Neural cell (in vitro differentiated cells): Measurements from ENCODE around the gene CAPN2. TPM values are rescaled to one million over a fixed set of nuclear protein-coding genes. Genes with fewer than 3 reads are reported as not detected.

ENCODE experiments used
- H2AFZ ChIP-seq: fragments of 200-600, 300-800 bp; sonication (generic), shearing (Covaris generic); 2 replicates; pipeline ENCODE4 v1.6.0; 2014; ENCODE audit warnings: low read depth, mild to moderate bottlenecking, antibody characterized with exemption, low read length, moderate library complexity
- H3F3A ChIP-seq: fragments of 200-600 bp; shearing (Covaris generic); 2 replicates; pipeline ENCODE4 v1.6.1; 2016; ENCODE audit warnings: mild to moderate bottlenecking, moderate library complexity, mixed read lengths, antibody characterized with exemption, low read length; ENCODE audit not compliant: insufficient read depth, poor library complexity, severe bottlenecking
- H3K27ac ChIP-seq: fragments of 200-600, 300-800 bp; sonication (generic), shearing (Covaris generic); 2 replicates; pipeline ENCODE4 v1.5.1; 2014; ENCODE audit warnings: mild to moderate bottlenecking, low read length, moderate library complexity
- H3K27me3 ChIP-seq: fragments of 300-800, 200-600 bp; sonication (generic), shearing (Covaris generic); 2 replicates; pipeline ENCODE4 v1.6.0; 2014; ENCODE audit warnings: mild to moderate bottlenecking, low read depth, low read length, moderate library complexity; ENCODE audit not compliant: insufficient read depth
- H3K36me3 ChIP-seq: fragments of 300-800, 200-600 bp; sonication (generic), shearing (Covaris generic); 2 replicates; pipeline ENCODE4 v1.5.1; 2014; ENCODE audit warnings: mild to moderate bottlenecking, antibody characterized with exemption, low read length, moderate library complexity; ENCODE audit not compliant: insufficient read depth
- H3K4me2 ChIP-seq: fragments of 300-800, 200-600 bp; sonication (generic), shearing (Covaris generic); 2 replicates; pipeline ENCODE4 v1.6.0; 2014; ENCODE audit warnings: mild to moderate bottlenecking, low read length
- H3K4me3 ChIP-seq: fragments of 300-800, 200-600 bp; sonication (generic), shearing (Covaris generic); 2 replicates; pipeline ENCODE4 v1.5.1; 2014; ENCODE audit warnings: mild to moderate bottlenecking, low read length, moderate library complexity
- H3K79me2 ChIP-seq: fragments of 200-600 bp; shearing (Covaris generic); replicated peaks from 2 replicates; pipeline ENCODE4 v1.6.0; 2014; ENCODE audit warnings: mild to moderate bottlenecking, low read length, moderate library complexity; ENCODE audit not compliant: insufficient read depth
- H3K9ac ChIP-seq: fragments of 300-800, 200-600 bp; sonication (generic), shearing (Covaris generic); 2 replicates; pipeline ENCODE4 v1.6.1; 2016; ENCODE audit warnings: mild to moderate bottlenecking, low read length, mixed read lengths
- H3K9me2 ChIP-seq: fragments of 200-600 bp; shearing (Covaris generic); 2 replicates; pipeline ENCODE4 v1.6.1; 2016; ENCODE audit warnings: mild to moderate bottlenecking, low read length, mixed read lengths; ENCODE audit not compliant: insufficient read depth
- H3K9me3 ChIP-seq: fragments of 200-600, 300-800 bp; sonication (generic), shearing (Covaris generic); 2 replicates; pipeline ENCODE4 v1.6.1; 2016; ENCODE audit warnings: mild to moderate bottlenecking, mixed run types, low read length, moderate library complexity, mixed read lengths
- H4K20me1 ChIP-seq: fragments of 200-600 bp; shearing (Covaris generic); 2 replicates; pipeline ENCODE4 v1.6.1; 2016; ENCODE audit warnings: mild to moderate bottlenecking, mixed run types; ENCODE audit not compliant: insufficient read depth
- EP300 ChIP-seq: fragments of 450-650 bp; conservative IDR thresholded peaks from 2 replicates; pipeline ENCODE4 v1.6.1; 2014; ENCODE audit warnings: antibody characterized with exemption, mild to moderate bottlenecking, moderate library complexity; ENCODE audit not compliant: poor library complexity, severe bottlenecking
- EZH2 ChIP-seq: fragments of 200-600, 300-800 bp; shearing (Covaris generic), sonication (generic); IDR thresholded peaks from 2 replicates; pipeline ENCODE4 v1.6.1; 2014; ENCODE audit warnings: antibody characterized with exemption, low read length, borderline replicate concordance, mild to moderate bottlenecking; ENCODE audit not compliant: insufficient read depth, poor library complexity, severe bottlenecking
- MXI1 ChIP-seq: fragments of 450-650 bp; conservative IDR thresholded peaks from 2 replicates; pipeline ENCODE4 v1.6.1; 2014; ENCODE audit warnings: antibody characterized with exemption, mild to moderate bottlenecking; ENCODE audit not compliant: poor library complexity, severe bottlenecking
- POLR2AphosphoS5 ChIP-seq: IDR thresholded peaks from 2 replicates; pipeline ENCODE4 v1.6.1; 2012
- RAD21 ChIP-seq: fragments of 450-650 bp; conservative IDR thresholded peaks from 2 replicates; pipeline ENCODE4 v1.6.1; 2014; ENCODE audit warnings: antibody characterized with exemption, mild to moderate bottlenecking, moderate library complexity
- SMC3 ChIP-seq: fragments of 450-650 bp; conservative IDR thresholded peaks from 2 replicates; pipeline ENCODE4 v1.6.1; 2014; ENCODE audit warnings: antibody characterized with exemption, mild to moderate bottlenecking, moderate library complexity; ENCODE audit not compliant: poor library complexity
- TAF1 ChIP-seq: IDR thresholded peaks from 2 replicates; pipeline ENCODE4 v1.6.1; 2012; ENCODE audit warnings: low read depth
- polyA plus RNA-seq: library from polyadenylated mRNA; depleted of rRNA; stranded (reverse); fragments of >200 nt; gene quantifications from 2 replicates; pipeline ENCODE4 v1.2.3, GENCODE V29; 2014
- TF ChIP-seq, protein P1 (sequence below): fragments of 450-650 bp; IDR thresholded peaks from 2 replicates; pipeline ENCODE4 v1.5.1; 2014; ENCODE audit warnings: antibody characterized with exemption, mild to moderate bottlenecking, moderate library complexity; ENCODE audit not compliant: poor library complexity, severe bottlenecking
- TF ChIP-seq, protein P2 (sequence below): IDR thresholded peaks from 2 replicates; pipeline ENCODE4 v1.6.1; 2012; ENCODE audit warnings: borderline replicate concordance

Gene CAPN2
- polyA plus RNA-seq, 1 donor from 2014 or later: 58.8 TPM

DNA sequence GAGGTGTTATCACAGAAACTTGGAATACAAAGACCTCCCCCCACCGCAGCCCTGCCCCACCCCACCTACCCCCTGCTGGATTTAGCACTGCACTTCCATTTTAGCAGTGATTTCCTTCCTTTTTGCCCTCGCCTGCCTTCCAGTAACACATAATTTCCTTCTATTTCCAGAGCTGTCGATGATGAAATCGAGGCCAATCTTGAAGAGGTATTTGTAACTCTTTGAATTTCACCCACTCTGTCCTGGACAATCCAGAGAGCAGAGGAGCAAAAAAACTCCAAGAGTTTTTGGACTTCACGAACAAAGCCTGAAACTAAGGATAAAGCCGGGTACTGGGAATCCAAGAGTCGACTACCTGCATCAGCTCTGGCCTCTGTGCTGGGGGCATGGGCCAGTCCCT, 49.1 kb downstream of the CAPN2 start:
- no peaks in the 10 kb centered on the region for H3K9me2 ChIP-seq

DNA sequence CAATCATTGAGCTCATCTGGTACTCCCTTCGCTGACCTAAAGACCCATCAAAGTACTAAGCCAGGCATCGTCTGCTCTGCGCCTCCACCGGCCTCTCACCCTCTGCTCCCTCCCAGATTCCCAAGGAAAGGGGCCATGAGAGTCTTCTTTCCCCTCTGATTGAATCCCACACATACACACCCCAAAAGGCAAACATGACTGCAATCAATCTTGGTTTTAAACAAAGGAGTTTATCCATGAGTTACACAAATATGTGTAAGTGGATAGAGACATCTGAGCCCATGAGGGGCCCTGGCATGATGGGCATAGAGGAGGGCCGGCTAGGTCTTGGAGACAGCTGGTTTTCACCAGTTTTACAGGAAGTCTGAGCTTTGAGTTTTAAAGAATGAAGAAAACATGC, 50.9 kb downstream of the CAPN2 start:
- no peak for TF ChIP-seq POLR2AphosphoS5
- no peak for TF ChIP-seq TAF1
- no peak for TF ChIP-seq EP300
- H3K27ac ChIP-seq: no peak overlapping the region

More for the DNA sequence above, 49.1 kb downstream of the CAPN2 start:
- no peaks in the 10 kb centered on the region for H3K27me3 ChIP-seq
- H2AFZ ChIP-seq: no peak overlapping the region
- no peak overlapping the region for H3K4me2 ChIP-seq
- no peaks in the 10 kb centered on the region for H3K79me2 ChIP-seq
- no peak overlapping the region for H3K4me3 ChIP-seq
- no peak overlapping the region for H3K27ac ChIP-seq
- H4K20me1 ChIP-seq: no peaks in the 10 kb centered on the region
- H3F3A ChIP-seq: no peaks in the 10 kb centered on the region
- TF ChIP-seq, protein P1, sequence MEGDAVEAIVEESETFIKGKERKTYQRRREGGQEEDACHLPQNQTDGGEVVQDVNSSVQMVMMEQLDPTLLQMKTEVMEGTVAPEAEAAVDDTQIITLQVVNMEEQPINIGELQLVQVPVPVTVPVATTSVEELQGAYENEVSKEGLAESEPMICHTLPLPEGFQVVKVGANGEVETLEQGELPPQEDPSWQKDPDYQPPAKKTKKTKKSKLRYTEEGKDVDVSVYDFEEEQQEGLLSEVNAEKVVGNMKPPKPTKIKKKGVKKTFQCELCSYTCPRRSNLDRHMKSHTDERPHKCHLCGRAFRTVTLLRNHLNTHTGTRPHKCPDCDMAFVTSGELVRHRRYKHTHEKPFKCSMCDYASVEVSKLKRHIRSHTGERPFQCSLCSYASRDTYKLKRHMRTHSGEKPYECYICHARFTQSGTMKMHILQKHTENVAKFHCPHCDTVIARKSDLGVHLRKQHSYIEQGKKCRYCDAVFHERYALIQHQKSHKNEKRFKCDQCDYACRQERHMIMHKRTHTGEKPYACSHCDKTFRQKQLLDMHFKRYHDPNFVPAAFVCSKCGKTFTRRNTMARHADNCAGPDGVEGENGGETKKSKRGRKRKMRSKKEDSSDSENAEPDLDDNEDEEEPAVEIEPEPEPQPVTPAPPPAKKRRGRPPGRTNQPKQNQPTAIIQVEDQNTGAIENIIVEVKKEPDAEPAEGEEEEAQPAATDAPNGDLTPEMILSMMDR: no peak
- TF ChIP-seq EP300: no peak
- no peak for TF ChIP-seq POLR2AphosphoS5
- TF ChIP-seq RAD21: no peak
- no peaks in the 10 kb centered on the region for H3K36me3 ChIP-seq
- H3K9ac ChIP-seq: no peak overlapping the region
- no peaks in the 10 kb centered on the region for H3K9me3 ChIP-seq

DNA sequence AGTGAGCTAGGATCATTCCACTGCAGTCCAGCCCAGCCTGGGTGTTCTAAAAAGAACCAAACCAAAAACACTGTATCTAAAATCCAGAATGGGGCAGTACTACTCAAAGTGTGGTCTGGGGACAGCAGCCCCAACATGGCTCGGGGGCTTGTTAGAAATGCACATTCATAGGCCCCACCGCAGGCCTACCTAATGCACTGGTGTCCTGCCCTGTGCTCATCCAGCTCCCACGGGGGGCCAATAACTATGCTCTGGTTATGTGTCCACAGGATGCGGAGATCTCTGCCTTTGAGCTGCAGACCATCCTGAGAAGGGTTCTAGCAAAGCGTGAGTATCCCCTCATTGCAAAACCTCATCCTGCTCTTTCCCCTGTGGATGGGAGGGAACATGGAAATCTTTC, 51.5 kb downstream of the CAPN2 start:
- H3K27ac ChIP-seq: no peak overlapping the region
- no peaks in the 10 kb centered on the region for H3F3A ChIP-seq
- H3K4me2 ChIP-seq: no peak overlapping the region
- no peaks in the 10 kb centered on the region for H3K27me3 ChIP-seq
- H2AFZ ChIP-seq: no peak overlapping the region
- H4K20me1 ChIP-seq: no peaks in the 10 kb centered on the region
- H3K4me3 ChIP-seq: no peak overlapping the region
- H3K36me3 ChIP-seq: no peaks in the 10 kb centered on the region
- no peaks in the 10 kb centered on the region for H3K9me2 ChIP-seq
- no peaks in the 10 kb centered on the region for H3K79me2 ChIP-seq
- H3K9me3 ChIP-seq: no peaks in the 10 kb centered on the region
- TF ChIP-seq, protein P2, sequence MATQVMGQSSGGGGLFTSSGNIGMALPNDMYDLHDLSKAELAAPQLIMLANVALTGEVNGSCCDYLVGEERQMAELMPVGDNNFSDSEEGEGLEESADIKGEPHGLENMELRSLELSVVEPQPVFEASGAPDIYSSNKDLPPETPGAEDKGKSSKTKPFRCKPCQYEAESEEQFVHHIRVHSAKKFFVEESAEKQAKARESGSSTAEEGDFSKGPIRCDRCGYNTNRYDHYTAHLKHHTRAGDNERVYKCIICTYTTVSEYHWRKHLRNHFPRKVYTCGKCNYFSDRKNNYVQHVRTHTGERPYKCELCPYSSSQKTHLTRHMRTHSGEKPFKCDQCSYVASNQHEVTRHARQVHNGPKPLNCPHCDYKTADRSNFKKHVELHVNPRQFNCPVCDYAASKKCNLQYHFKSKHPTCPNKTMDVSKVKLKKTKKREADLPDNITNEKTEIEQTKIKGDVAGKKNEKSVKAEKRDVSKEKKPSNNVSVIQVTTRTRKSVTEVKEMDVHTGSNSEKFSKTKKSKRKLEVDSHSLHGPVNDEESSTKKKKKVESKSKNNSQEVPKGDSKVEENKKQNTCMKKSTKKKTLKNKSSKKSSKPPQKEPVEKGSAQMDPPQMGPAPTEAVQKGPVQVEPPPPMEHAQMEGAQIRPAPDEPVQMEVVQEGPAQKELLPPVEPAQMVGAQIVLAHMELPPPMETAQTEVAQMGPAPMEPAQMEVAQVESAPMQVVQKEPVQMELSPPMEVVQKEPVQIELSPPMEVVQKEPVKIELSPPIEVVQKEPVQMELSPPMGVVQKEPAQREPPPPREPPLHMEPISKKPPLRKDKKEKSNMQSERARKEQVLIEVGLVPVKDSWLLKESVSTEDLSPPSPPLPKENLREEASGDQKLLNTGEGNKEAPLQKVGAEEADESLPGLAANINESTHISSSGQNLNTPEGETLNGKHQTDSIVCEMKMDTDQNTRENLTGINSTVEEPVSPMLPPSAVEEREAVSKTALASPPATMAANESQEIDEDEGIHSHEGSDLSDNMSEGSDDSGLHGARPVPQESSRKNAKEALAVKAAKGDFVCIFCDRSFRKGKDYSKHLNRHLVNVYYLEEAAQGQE: no peak
- no peak for TF ChIP-seq RAD21
- no peak for TF ChIP-seq EP300
- no peak for TF ChIP-seq TAF1
- TF ChIP-seq POLR2AphosphoS5: no peak
- TF ChIP-seq MXI1: no peak
- no peak for TF ChIP-seq SMC3
- TF ChIP-seq, protein P1: no peak
- no peak for TF ChIP-seq EZH2
- H3K9ac ChIP-seq: no peak overlapping the region

More for the DNA sequence above, 50.9 kb downstream of the CAPN2 start:
- Histone ChIP-seq H3K79me2 (no peaks in the 10 kb centered on the region), H3K4me3 (no peak overlapping the region), H3K9ac (no peak overlapping the region), H3K4me2 (no peak overlapping the region), H3K9me2 (no peaks in the 10 kb centered on the region), H2AFZ (no peak overlapping the region), H4K20me1 (no peaks in the 10 kb centered on the region), H3K27me3 (no peaks in the 10 kb centered on the region), H3K9me3 (no peaks in the 10 kb centered on the region), H3K36me3 (no peaks in the 10 kb centered on the region), H3F3A (no peaks in the 10 kb centered on the region)
